Spleen (tissue), 7 donors: ENCODE measurements around the gene MSX1.

ENCODE experiments used
- CTCF ChIP-seq, 11 experiments: fragments of 200-600 bp in 7 of 11; fragments of 450-650 bp in 4 of 11; sonication (generic) in 4 of 11; IDR thresholded peaks in 8 of 11; conservative IDR thresholded peaks in 3 of 11; 1 replicate in 7 of 11; 2 replicates in 4 of 11; pipeline versions ENCODE4 v1.4.0 to v1.8.0; 2016 to 2021; ENCODE audit warnings: antibody characterized with exemption in 11 of 11, inconsistent platforms in 4 of 11, mild to moderate bottlenecking in 1 of 11
- POLR2A ChIP-seq, 3 donors: fragments of 450-650 bp; IDR thresholded peaks; one replicate each; pipeline ENCODE4 v1.5.1; 2017; ENCODE audit warnings: antibody characterized with exemption in 3 of 3, mild to moderate bottlenecking in 1 of 3
- donor health status: DM: no; HTN: no; CAD: no; lungs with moderate emphysema.
- donor health status: DM: no; HTN: no; CAD: no.
- donor health status: DM: no; HTN: no; CAD: no.

GRCh38 chr4:4831266-4831665, 28.2 kb upstream of the MSX1 start:
- no peak for TF ChIP-seq CTCF (IDR thresholded peaks at IDR 0.05 in 8 of 11, conservative IDR thresholded peaks at IDR 0.05 in 3 of 11)
- no peak for TF ChIP-seq POLR2A (IDR thresholded peaks at IDR 0.05)
